Epithelial cell of proximal tubule (primary cell): Measurements from ENCODE around the gene EML6. TPM values are rescaled to one million over a fixed set of nuclear protein-coding genes. Genes with fewer than 3 reads are reported as not detected.

Experiments used
- DNase-seq: peaks from one replicate; pipeline ENCODE4 v3.0.0-alpha.2; 2011; ENCODE audit warnings: low read depth
- H3K4me3 ChIP-seq: 2 replicates; pipeline ENCODE4 v1.5.1; 2011; ENCODE audit warnings: low read depth, mild to moderate bottlenecking, low read length
- CTCF ChIP-seq: conservative IDR thresholded peaks from 2 replicates; pipeline ENCODE4 v1.5.1; 2012; ENCODE audit warnings: low read depth, mild to moderate bottlenecking, low read length
- total RNA-seq: library from RNA; depleted of rRNA; stranded (reverse); fragments of >200 nt; gene quantifications from 2 replicates; pipeline ENCODE4 v1.2.3, GENCODE V29; 2015

EML6 gene
- total RNA-seq, 1 donor from 2014 or later: 3.7 TPM

- peak; percentile 21 for TF ChIP-seq CTCF
These were observed 136.0 kb downstream of the EML6 start for GRCh38 chr2:54859416-54859815.

GRCh38 chr2:54859997-54860701 lies 136.7 kb downstream of the EML6 start:
- DNase-seq: peak; percentile 86
- no peak overlapping the region for H3K4me3 ChIP-seq
- no peak for TF ChIP-seq CTCF

More at GRCh38 chr2:54859416-54859815, 136.0 kb downstream of the EML6 start:
- H3K4me3 ChIP-seq: no peak overlapping the region
- no peak for DNase-seq

GRCh38 chr2:54862229-54862628 lies 138.8 kb downstream of the EML6 start:
- TF ChIP-seq CTCF: no peak
- H3K4me3 ChIP-seq: no peak overlapping the region
- DNase-seq: no peak

- H3K4me3 ChIP-seq: no peak overlapping the region
- DNase-seq: no peak
- no peak for TF ChIP-seq CTCF
These were observed 139.3 kb downstream of the EML6 start for GRCh38 chr2:54862742-54863141.

- no peak overlapping the region for H3K4me3 ChIP-seq
- no peak for DNase-seq
- TF ChIP-seq CTCF: no peak
These were observed 140.2 kb downstream of the EML6 start for GRCh38 chr2:54863660-54864059.

GRCh38 chr2:54864096-54864495 lies 140.6 kb downstream of the EML6 start:
- no peak for TF ChIP-seq CTCF
- no peak overlapping the region for H3K4me3 ChIP-seq
- DNase-seq: no peak

- no peak overlapping the region for H3K4me3 ChIP-seq
- no peak for TF ChIP-seq CTCF
- no peak for DNase-seq
These were observed 141.3 kb downstream of the EML6 start for GRCh38 chr2:54864727-54865126.
